Measurements from ENCODE around the gene GPHA2.

GPHA2 gene

GRCh38 chr11:64909653-64910343 lies 25.9 kb downstream of the GPHA2 start:
- no peak for DNase-seq

DNA sequence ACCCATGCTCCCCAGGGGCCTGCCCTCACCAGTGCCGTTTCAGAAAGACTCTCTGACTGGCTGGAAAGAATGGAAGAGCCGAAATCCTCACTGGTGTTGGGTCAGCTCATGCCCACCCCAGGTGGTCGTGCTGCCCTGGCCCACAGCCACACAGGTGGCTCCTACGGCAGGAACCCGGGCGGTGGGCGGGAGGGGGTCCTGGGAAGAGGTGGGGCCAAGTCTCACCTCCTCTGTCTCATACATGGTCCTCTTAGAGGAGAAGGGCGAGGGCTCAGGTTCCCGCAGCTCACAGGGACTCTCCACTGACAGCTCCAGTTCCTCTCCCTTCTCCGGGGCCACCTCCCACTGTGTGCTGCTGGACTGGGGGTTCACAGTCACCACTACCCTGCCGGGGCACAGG lies 26.9 kb downstream of the GPHA2 start:
- no peak for DNase-seq

- DNase-seq, result no peak
Measured at GRCh38 chr11:64906314-64906635, 29.4 kb downstream of the GPHA2 start.

GRCh38 chr11:64905516-64906313 lies 30.0 kb downstream of the GPHA2 start:
- DNase-seq, result no peak

GRCh38 chr11:64903291-64903833 lies 32.3 kb downstream of the GPHA2 start:
- DNase-seq, result no peak

DNA sequence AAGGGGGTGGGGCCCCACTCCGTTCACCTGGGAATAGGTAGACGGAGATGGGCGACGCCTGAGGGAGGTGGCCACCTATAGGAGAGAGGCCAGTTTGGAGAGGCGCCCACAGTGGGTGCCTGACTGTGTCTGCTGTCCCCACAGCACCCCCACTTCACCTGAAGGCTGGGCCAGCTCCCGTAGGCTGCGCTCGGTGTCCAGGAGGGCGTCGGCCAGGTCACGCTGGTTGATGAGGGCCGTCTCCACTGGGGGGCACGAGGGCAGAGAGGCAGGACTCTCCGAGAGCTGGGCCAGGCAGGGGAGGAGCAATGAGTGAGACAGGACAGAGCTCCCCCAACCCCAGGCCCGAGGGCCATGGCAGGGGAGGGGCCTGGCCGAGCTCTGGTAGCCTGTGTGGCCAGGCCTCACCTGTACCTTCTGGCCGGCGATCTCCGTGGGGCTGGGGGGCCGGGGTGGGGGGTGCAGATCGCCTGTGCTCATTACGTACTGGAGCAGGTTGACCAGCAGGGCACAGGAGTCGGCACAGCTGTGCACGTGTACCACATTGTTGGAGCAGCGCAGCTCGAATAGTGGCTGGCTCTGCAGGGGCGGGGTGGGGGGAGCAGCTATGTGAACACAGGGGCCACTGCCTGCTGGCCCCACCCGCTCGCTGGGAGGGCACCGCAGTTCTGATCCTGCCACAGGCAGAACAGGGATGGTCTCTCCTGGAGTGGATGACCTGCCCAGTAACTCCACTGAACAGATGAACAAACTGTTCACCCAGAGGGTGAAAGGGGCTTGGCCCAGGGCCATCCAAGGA lies 33.4 kb downstream of the GPHA2 start:
- no peak for DNase-seq

DNA sequence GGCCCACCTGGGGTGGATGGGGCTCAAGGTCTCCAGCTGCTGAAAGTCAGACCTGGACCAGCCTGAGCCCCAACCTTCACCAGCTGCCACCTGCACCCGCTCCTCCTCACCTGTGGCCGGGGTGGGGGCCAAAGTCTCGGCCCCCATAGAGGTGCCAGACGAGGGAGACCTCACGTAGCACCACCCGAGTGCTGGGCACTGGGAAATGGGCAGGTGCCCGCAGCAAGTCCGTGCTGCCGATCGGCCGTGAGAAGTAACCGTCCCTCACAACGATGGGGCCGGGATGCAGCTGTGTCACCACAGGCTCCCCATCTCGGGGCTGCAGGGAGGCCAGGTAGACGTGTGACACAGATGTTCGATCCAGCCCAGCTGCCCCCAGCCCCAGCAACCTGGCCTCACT lies 34.9 kb downstream of the GPHA2 start:
- DNase-seq, result no peak

DNA sequence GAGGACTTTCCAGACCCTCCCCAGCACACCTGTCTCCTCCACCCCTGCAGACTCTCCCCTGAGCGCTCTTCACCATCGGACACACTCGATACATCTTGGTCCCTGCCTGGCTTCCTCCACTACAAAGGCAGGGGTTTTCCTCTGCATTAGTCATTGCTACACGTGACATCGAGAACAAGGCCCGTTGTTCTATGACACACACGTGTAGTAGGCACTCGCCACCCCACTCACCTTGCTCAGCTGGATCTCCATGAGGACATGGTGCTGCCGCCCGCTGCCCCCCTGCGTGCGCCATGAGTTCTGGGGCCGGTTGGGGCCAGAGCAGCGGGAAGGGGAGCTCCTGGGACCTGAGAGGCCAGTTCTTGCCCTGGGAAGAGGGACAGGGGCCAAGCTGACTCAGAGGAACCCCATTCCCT lies 35.4 kb downstream of the GPHA2 start:
- no peak for DNase-seq

DNA sequence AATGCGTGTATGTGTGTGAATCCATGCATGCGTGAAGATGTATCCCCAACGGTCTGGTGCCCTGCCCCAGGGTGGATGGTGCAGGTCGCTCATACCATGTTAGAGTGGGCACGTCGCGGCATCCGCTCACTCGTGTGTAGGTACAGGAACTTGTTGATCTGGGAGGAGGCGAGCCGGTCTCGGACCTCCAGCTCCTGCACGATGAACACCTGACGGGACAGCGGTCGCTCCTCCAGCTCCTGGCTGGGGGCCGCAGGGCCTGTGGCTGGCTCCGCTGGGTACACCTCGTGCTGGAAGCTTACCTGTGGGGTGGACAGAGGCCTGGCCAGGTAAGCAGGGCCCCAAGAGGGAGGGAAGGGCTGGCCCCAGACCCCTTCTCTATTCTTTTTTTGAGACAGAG lies 37.2 kb downstream of the GPHA2 start:
- DNase-seq, result no peak

- DNase-seq, result no peak
Measured at GRCh38 chr11:64898076-64898445, 37.6 kb downstream of the GPHA2 start.

- no peak for DNase-seq
Measured at GRCh38 chr11:64897381-64898075, 38.2 kb downstream of the GPHA2 start.

DNA sequence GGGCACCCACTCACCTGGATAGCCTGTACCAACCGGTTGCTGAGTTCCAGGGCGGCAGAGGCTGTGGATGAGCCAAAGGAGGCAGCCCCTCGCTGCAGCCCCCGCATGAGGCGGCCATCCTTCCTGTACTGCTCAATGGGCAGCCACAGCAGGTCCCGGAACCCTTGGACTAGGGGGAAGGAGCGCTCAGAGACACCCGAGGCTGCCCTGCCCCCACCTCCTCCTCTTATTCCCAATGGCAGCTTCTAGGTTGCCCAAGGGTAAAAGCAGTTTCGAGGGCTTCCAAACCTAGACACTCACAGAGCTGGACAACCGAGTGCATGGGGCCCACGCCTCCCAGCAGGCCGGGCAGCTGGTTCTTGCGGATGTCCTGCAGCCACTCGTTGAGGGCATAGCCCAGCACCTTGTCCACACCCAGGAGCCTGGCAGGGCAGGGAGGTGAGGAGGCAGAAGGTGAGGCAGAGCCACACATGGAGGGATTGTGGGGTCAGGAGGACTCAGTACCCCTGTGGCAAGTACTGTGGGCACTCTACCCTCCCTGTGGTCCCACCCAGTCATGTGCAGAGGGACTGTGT lies 39.2 kb downstream of the GPHA2 start:
- no peak for DNase-seq

GRCh38 chr11:64894812-64895452 lies 40.8 kb downstream of the GPHA2 start:
- DNase-seq, result no peak

- DNase-seq, result peak in 1 of 2 experiments; percentile 65
Measured at GRCh38 chr11:64894070-64894811, 41.5 kb downstream of the GPHA2 start.

DNA sequence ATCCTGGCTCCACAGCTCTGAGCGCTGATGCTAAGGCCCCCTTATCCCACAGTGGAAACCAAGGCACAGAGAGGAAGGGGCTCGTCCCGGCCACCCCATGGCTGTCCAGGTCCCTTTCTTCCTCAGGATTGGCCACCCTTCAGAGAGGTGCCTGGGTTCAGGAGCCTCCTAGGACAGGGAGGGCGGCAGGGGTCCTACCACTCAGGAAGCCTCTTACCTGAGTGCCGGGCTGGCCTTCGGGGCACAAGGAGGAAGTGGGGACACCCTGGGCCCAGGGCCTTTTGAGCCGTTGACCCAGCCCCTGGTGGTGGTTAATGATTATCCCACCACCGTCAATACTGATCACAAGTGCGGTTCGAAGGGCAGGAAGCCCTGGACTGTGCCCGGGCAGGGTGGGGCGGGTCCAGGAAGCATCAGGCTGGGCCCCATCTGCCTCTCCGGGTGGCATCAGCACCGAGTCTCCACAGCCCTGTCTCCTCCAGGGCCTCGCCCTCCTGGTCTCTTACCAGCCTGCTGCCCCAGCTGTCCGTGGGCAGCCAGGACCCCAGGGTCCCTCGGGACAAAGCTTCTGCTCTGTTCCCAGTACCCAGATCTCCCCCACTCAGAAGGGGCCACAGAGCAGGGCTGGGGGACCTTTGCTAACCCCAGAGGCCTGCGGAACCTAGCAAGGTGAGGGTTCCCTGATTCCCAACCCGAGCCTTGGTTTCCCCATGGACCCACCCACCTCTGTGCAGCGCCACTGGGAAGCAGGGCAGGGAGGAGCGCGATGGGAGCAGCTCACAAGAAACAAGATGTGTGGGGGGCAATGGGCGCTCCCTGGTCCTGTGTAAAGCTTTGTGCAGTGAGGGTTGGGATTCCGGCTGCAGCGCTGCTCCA lies 42.3 kb downstream of the GPHA2 start:
- DNase-seq, result no peak

DNA sequence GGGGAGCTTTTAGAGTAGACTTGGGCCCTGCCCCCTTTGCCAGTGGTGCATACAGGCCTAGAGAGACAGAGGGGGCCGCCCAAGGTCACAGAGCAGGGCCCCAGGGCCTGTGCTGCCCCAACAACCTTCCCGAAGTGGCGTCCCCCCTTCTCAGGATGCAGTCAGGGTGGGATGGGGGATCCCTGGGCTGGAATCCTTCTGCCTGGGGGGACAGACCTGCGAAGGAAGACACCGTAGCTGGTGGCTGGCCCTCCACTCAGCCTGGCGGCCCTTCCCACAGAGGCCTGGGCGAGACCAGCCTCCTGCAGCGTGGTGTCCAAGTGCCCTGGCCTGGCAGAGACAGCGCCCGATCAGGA lies 42.9 kb downstream of the GPHA2 start:
- DNase-seq, result no peak

GRCh38 chr11:64892411-64892831 lies 43.3 kb downstream of the GPHA2 start:
- DNase-seq, result no peak

DNA sequence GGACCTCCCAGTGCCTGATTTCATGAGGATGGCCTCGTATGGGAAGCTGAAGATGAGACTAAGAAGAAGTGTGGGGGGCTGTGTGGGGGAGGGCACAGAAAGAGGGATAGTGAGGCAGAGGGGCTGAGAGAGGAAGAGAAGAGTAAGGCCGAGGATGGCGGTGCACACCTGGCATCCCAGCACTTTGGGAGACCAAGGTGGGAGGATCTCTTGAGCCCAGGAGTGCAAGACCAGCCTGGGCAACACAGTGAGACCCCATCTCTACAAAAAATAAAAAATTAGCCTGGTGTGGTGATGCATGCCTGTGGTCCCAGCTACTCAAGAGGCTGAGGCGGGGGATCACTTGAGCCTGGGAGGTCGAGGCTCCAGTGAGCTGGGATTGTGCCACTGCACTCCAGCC lies 43.8 kb downstream of the GPHA2 start:
- no peak for DNase-seq

GRCh38 chr11:64891215-64891848 lies 44.4 kb downstream of the GPHA2 start:
- DNase-seq, result no peak

DNA sequence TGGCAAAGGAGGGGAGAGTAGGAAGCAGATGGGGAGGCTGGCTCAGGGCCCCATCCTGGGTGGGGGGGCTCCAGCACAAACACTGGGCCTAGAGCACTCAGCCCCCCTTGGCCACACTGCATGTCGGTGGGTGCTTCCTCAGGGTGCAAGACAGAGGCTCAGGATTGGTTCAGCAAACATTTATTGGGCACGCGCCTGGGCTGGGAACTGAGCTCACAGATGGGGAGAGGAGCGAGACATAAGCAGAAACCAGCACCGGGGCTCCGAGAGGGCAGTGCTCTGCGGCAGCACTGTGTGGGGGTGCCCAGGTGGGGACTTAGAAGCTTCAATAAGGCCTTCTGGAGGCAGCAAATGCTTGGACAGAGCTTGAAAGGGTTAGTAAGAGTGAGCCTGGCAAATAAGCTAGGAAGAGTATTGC lies 45.2 kb downstream of the GPHA2 start:
- no peak for DNase-seq
